Activated CD8-positive, alpha-beta memory T cell treated with anti-CD3 and anti-CD28 coated beads, Interleukin-2, amount 10 ng/mL, durations not matched to agents 7 days and 5 days (primary cell): ENCODE results near the gene RPS14. TPM values are rescaled to one million over a fixed set of nuclear protein-coding genes. Genes with fewer than 3 reads are reported as not detected.

Experiments used
- ATAC-seq: fragments of 150-1000 bp; cut with Tn5 transposase; one replicate; pipeline ENCODE4 v1.10.0; 2021; ENCODE audit warnings: moderate library complexity
- CTCF ChIA-PET: fragments of 350-600 bp; sonication (Branson Sonifier 250); formaldehyde crosslinking; loops from one replicate; lab custom pipeline; 2021; ENCODE audit warnings: antibody characterized with exemption; lab: Charles Lee
- DNase-seq: peaks from one replicate; pipeline ENCODE4 v3.0.0-alpha.2; 2020
- H3K27ac Mint-ChIP-seq: one replicate; pipeline ENCODE4 v1.8.0; 2021; ENCODE audit warnings: mild to moderate bottlenecking, mixed read lengths
- H3K27me3 Mint-ChIP-seq: one replicate; pipeline ENCODE4 v1.8.0; 2021; ENCODE audit warnings: mixed read lengths
- H3K36me3 Mint-ChIP-seq: one replicate; pipeline ENCODE4 v1.8.0; 2021; ENCODE audit warnings: mild to moderate bottlenecking, mixed read lengths
- H3K4me1 Mint-ChIP-seq: one replicate; pipeline ENCODE4 v1.8.0; 2021; ENCODE audit warnings: mixed read lengths
- H3K4me3 Mint-ChIP-seq: one replicate; pipeline ENCODE4 v1.8.0; 2021; ENCODE audit warnings: mild to moderate bottlenecking, moderate library complexity, mixed read lengths
- H3K9me3 Mint-ChIP-seq: one replicate; pipeline ENCODE4 v1.8.0; 2022; ENCODE audit warnings: low read depth, mixed read lengths
- total RNA-seq, 2 experiments: library from RNA; stranded (reverse); gene quantifications; one replicate each; pipeline ENCODE4 v1.2.3, GENCODE V29; 2021

The RPS14 gene
- total RNA-seq: 1,000 to 10,000 TPM; 1,980 to 2,218 TPM

DNA sequence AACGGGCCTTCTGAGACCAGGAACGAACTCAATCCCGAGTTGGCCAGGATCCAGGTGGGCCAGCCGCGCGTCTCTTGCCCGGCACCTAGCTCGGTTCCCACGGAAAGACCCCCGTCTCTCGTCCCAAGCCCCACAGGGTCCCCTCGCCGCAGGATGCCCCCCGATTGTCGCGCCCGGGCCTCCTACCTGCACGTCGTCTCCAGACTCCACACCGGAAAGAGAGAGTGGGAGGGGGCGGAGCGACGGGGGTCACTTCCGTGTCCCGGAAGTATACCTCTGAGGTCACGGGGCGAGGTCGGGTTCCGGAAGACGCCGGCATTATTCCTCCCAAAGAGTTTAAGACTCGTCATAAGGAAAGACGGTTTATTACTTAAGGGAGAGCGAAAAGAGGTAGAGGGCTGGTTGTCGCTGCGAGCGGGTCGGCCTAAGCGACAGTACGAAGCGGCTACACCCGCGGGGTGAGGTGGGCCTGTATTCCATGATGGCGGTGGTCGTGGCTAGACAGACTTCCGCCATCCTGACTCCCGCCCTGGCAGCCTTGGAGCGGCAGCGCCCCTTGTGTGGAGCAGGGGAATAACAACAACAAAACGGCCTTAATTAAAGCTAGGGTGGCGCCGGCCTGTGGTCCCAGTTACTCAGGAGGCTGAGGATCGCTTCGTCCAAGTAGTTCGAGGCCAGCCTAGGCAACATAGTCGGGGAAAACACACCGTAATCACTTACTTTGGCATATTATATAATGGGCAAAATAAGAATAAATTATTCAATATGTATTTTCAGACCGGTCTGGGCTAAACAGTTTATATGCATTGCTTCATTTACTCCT, at the start of gene RPS14:
Gene RPS14, minus strand, starts transcription at position 223 of the 823 bp plus-strand sequence. CDS start 2,006 bp downstream, outside the sequence.
- peak; percentile 97 for DNase-seq
- Mint-ChIP-seq H3K36me3 (peaks cover 43% of the 10 kb centered on the region), H3K4me3 (peak within 1 kb of the TSS; percentile 96), H3K4me1 (peaks cover 34% of the 10 kb centered on the region), H3K27me3 (no peaks in the 10 kb centered on the region), H3K27ac (peak within 1 kb of the TSS; percentile 99), H3K9me3 (no peaks in the 10 kb centered on the region)
- ATAC-seq: peak; percentile 94
- CTCF ChIA-PET: interaction anchor here (0.6 to 3.6 kb wide), 22 partner anchors 8 to 659 kb away, joined by 3 to 21 read pairs (median 4); partner anchors contain the start of genes CD74, IRGM, RBM22 and TCOF1

DNA sequence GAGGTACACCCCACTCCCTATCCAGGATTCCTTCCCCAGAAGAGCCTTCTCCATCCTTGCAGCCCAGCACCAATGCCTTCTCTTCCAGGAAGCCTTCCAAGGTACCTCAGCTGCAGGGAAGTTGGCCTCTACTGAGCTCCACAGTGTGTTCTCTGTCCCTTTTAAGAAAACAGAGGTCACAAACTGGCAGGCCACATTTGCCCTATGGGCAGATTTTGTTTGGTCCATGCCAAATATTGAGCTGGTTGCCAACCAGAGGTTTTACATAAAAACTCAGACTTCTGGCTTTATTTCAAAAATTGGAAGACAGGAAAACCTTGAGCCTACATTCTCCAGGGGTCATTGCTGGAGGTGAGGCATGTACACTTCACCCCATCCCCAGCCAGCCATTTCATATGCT, 49.4 kb upstream of the RPS14 start:
- Mint-ChIP-seq H3K9me3 (no peaks in the 10 kb centered on the region), H3K36me3 (no peaks in the 10 kb centered on the region), H3K4me1 (no peaks in the 10 kb centered on the region), H3K27me3 (no peaks in the 10 kb centered on the region), H3K27ac (no peak overlapping the region), H3K4me3 (no peak overlapping the region)
- no peak for DNase-seq
- ATAC-seq: no peak
- CTCF ChIA-PET: no interaction called here

DNA sequence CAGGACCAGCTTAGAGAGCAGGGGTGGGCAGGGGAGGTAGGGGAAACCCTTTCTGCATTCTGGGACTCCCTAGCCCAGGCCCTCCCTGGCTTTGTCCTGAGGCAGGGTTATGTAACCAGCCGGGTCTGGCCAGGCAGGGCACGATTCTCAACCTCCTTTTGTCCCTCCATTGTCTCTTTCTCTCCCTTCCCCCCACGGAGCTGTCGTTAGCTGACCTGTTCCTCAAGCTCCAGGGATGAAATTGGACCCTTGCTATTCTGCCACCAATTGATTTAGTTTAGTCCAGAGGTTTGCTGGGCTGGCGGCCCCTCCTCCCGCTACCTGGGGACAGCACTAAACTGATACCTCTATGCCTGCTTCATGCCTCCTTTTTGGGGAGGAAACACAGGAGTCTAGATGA, 49.0 kb upstream of the RPS14 start:
- no peaks in the 10 kb centered on the region for H3K4me1 Mint-ChIP-seq
- no peak for DNase-seq
- no peak overlapping the region for H3K4me3 Mint-ChIP-seq
- H3K9me3 Mint-ChIP-seq: no peaks in the 10 kb centered on the region
- no peaks in the 10 kb centered on the region for H3K27me3 Mint-ChIP-seq
- CTCF ChIA-PET: no interaction called here
- no peak for ATAC-seq
- no peak overlapping the region for H3K27ac Mint-ChIP-seq
- no peaks in the 10 kb centered on the region for H3K36me3 Mint-ChIP-seq

DNA sequence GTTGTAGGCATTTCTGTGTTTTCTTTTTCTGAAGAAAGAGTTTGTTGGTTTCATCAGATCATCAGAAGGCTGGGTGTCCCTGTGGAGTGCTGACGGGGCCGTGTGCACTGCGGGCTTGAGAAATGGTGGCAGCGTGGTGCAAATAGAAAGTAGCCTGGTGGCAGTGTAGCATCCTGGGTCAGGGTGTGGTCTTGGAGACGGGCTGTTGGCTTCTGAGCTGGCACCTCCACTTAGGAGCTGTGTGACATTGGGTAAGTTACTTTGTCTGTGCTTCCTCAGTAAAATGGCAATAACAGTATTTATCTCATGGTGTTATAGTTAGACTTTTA, 48.4 kb upstream of the RPS14 start:
- Mint-ChIP-seq H3K4me3 (no peak overlapping the region), H3K4me1 (no peaks in the 10 kb centered on the region), H3K9me3 (no peaks in the 10 kb centered on the region), H3K27me3 (no peaks in the 10 kb centered on the region), H3K36me3 (no peaks in the 10 kb centered on the region), H3K27ac (no peak overlapping the region)
- CTCF ChIA-PET: interaction anchor here (1.1 kb wide), 1 partner anchor 16 kb away, joined by 3 read pairs; no protein-coding TSS in a partner anchor
- DNase-seq (no peak), ATAC-seq (no peak)

DNA sequence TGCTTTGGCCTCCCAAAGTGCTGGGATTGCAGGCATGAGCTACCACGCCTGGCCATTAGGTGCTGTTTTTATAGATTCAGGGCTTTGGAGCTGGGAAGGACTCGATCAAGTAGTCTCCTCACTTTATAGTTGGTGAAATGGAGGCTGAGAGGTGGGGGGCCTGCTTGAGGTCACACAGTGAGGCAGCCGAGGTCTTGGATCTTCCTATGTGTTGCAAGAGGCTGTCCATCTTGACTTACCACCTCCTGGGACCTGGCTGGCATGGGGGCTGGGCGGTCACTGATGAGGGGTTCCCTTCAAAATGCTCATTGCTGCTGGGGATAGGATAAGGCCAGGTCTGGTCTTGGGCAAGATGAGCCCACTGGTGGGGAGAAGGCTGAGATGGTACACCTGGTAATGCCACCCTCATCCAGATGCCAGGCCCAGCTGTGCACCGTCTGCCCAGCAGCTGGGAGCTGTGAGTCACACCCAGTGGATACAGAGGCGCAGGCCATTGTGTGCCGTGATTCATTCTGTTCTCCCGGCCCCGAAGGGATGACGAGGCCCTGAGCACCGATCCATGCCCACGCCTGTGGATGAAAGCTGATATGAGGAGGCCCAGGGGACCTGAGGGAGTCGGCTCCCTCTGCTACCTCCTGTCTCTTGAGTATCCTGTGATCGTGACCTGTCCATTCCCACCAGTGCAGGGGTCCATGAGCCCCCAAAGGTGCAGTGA, 47.9 kb upstream of the RPS14 start:
- Mint-ChIP-seq H3K27ac (no peak overlapping the region), H3K4me3 (no peak overlapping the region), H3K36me3 (no peaks in the 10 kb centered on the region), H3K9me3 (no peaks in the 10 kb centered on the region), H3K27me3 (no peaks in the 10 kb centered on the region), H3K4me1 (no peaks in the 10 kb centered on the region)
- CTCF ChIA-PET: interaction anchor here (1.1 kb wide), 1 partner anchor 16 kb away, joined by 3 read pairs; no protein-coding TSS in a partner anchor
- ATAC-seq (no peak), DNase-seq (no peak)

DNA sequence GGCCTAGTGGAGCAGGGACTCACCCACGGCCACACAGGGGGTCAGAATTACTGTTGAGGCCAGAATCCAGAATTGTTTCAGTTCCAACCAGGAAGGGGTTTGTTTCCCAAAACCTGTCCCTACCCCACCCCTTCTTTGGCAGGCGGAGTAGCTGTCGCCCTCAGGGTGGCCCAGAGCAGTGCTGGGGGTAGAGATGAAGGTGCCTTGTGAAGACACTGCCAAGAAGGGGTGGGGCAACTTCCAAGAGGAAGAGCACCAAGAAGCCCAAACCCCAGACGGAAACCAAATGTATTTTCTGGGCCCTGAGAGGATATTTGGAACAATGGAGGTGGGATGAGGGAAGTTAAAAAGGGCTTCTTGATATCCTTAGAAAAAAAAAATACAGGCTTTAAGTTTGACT, 47.0 kb upstream of the RPS14 start:
- Mint-ChIP-seq H3K36me3 (no peaks in the 10 kb centered on the region), H3K4me1 (no peaks in the 10 kb centered on the region), H3K27me3 (no peaks in the 10 kb centered on the region), H3K27ac (no peak overlapping the region), H3K4me3 (no peak overlapping the region), H3K9me3 (no peaks in the 10 kb centered on the region)
- no peak for ATAC-seq
- no peak for DNase-seq
- CTCF ChIA-PET: no interaction called here

DNA sequence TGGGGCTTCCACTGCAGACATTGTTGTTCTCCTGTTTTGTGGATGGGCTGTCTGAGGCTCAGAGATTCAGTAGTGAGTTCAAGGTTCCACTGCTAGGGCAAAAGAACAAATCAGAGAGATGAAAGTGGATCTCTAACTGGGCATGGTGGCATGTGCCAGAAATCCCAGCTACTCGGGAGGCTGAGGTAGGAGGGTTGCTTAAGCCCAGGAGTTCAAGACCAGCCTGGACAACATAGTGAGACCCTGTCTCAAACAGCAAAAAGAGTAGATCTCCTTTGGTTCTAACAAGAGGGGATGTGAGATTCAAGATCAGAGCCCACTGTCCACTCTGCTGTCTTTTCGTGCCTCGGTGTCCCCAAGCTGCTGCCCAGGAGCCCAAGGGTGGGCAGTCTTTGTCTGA, 46.6 kb upstream of the RPS14 start:
- CTCF ChIA-PET: interaction anchor here (0.6 kb wide), 1 partner anchor 62 kb away, joined by 3 read pairs; no protein-coding TSS in a partner anchor

DNA sequence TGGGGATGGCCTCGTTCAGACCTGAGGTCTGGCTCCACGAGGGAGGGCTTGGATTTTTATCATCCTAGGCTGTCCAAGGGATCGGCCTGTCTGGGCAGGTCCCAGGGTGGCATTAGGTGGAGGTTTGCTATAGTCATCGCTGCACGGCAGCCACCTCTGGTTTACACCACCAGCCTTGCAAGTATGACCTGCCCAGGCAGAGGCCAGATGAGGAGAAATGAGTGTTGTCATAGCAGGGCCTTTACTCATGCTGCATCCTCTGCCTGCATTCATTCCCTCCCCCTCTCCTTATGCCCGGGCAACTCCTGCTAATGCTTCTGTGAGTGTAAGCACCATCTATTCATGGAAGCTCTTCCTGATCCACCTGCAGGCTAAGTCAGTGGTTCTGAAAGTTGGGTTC, 43.1 kb upstream of the RPS14 start:
- Mint-ChIP-seq H3K27me3 (peaks cover 2% of the 10 kb centered on the region), H3K4me3 (no peak overlapping the region), H3K27ac (no peak overlapping the region)

More for the DNA sequence above, 46.6 kb upstream of the RPS14 start:
- DNase-seq: no peak
- Mint-ChIP-seq H3K27ac (no peak overlapping the region), H3K9me3 (no peaks in the 10 kb centered on the region), H3K36me3 (no peaks in the 10 kb centered on the region), H3K27me3 (no peaks in the 10 kb centered on the region), H3K4me1 (no peaks in the 10 kb centered on the region), H3K4me3 (no peak overlapping the region)
- no peak for ATAC-seq

DNA sequence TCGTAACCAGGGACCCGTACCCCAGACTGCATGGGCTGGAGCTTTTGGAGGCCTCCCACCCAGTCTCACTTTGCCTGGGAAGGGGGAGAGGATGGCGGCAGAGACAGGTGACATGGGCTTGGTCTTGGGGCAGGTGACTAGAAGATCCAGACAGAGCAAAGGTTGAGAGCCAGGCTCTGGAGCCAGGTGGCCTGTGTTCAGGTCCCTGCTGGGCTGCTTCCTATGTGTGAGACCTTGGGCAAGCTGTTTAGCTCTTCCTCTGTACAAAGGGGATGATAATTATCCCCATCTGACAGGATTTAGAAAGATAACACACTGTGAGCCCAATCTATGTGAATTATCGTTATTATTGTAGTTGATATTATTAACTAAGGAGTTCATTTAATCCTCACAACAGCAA, 42.3 kb upstream of the RPS14 start:
- H3K27ac Mint-ChIP-seq: no peak overlapping the region
- no peaks in the 10 kb centered on the region for H3K9me3 Mint-ChIP-seq
- no peak for DNase-seq
- peaks cover 6% of the 10 kb centered on the region for H3K4me1 Mint-ChIP-seq
- H3K4me3 Mint-ChIP-seq: no peak overlapping the region
- ATAC-seq: no peak
- CTCF ChIA-PET: no interaction called here
- peaks cover 9% of the 10 kb centered on the region for H3K27me3 Mint-ChIP-seq
- H3K36me3 Mint-ChIP-seq: no peaks in the 10 kb centered on the region

More for the DNA sequence above, 43.1 kb upstream of the RPS14 start:
- Mint-ChIP-seq H3K4me1 (peaks cover under 1% of the 10 kb centered on the region), H3K9me3 (no peaks in the 10 kb centered on the region), H3K36me3 (no peaks in the 10 kb centered on the region)
- DNase-seq: no peak
- no peak for ATAC-seq
- CTCF ChIA-PET: no interaction called here

DNA sequence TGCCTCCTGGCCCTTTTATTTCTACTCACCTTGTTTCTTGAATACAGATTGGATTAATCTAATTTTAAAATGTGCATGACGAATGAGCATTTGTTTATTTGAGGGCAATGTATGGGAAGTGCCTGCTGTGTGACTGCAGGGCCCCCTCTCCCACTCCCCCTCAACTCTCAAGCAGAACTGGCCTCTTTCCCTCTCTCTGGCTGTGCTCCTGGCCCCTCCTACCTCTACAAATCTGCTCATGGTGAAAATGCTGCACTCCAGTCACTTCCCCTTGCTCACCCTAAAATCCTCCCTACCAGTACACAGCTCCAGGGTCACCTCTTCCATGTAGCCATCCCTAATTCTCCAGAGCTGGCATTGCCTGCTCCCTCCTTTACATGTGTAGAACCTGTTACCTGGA, 41.2 kb upstream of the RPS14 start:
- CTCF ChIA-PET: interaction anchor here (1.4 to 1.5 kb wide), 2 partner anchors 11 to 355 kb away, joined by 3 to 4 read pairs; partner anchors contain the start of gene IRGM

DNA sequence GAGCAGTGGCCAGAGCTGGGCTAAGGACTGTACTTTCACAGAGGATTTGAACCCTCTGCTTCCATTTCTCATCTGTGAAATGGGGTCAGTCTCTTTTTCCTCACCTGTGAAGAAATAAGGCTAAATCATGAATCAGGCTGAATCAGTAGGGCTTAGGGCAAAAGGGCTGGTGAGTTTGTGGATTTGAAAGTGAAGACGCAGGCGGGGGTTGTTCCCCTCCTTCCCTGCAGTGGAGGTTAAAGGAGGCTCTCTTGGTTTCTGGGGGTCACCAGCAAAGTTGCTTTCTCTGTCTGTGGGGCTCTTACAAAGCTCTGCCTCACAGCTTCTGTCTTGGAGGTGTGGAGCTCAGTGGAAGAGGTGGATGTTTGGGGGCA, 40.7 kb upstream of the RPS14 start:
- peaks cover 6% of the 10 kb centered on the region for H3K4me1 Mint-ChIP-seq
- DNase-seq (no peak), ATAC-seq (no peak)
- H3K4me3 Mint-ChIP-seq: no peak overlapping the region
- CTCF ChIA-PET: interaction anchor here (1.4 to 1.5 kb wide), 2 partner anchors 11 to 356 kb away, joined by 3 to 4 read pairs; partner anchors contain the start of gene IRGM
- no peaks in the 10 kb centered on the region for H3K36me3 Mint-ChIP-seq
- H3K27ac Mint-ChIP-seq: no peak overlapping the region
- no peaks in the 10 kb centered on the region for H3K9me3 Mint-ChIP-seq
- H3K27me3 Mint-ChIP-seq: peaks cover 10% of the 10 kb centered on the region

More for the DNA sequence above, 41.2 kb upstream of the RPS14 start:
- ATAC-seq (no peak), DNase-seq (no peak)
- no peaks in the 10 kb centered on the region for H3K9me3 Mint-ChIP-seq
- H3K4me1 Mint-ChIP-seq: peaks cover 6% of the 10 kb centered on the region
- H3K36me3 Mint-ChIP-seq: no peaks in the 10 kb centered on the region
- H3K4me3 Mint-ChIP-seq: no peak overlapping the region
- no peak overlapping the region for H3K27ac Mint-ChIP-seq
- H3K27me3 Mint-ChIP-seq: peaks cover 9% of the 10 kb centered on the region

DNA sequence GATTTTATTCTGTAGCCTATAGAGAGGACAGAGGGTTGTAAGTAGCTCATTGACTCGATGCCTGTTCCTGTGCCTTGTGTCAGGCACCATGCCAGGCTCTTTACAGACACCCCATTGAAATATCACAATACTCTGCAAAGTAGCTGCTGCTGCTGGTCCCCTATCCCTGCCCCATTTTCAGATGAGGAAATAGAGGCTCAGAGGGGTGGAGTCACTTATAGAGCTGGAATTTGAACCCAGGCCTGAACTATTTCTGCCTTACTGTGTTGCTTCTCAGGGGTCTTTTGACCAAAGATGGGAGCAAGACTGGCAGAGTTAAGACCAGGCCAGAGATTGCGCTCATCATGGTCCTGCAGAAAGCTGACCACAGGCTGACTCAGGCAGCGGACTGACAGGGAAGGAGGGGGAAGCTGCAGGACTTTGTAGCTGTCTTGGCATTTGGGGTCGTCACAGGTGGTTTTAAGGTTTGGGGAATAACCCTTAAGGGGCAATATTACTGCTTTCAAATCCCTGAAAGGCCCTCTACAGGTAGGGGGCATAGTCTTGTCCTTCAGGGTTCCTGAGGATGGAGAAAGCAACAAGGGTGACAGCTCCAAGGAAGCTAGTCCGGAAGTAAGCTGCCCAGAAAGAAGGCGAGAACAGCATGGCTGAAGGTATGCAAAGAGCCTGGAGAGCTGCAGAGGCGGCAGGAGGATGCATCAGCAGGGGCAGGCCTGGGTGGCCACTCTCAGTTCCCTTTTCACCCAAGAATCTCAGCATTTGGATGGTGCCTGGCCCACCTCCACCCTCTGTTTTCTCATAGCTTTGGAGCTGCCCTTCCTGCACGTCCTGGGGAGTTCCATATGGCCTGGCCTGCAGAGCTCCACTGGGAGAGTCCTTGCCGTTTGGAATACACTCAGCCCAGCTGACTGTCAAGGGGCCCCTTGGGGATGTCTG, 40.1 kb upstream of the RPS14 start:
- CTCF ChIA-PET: interaction anchor here (1.4 to 1.5 kb wide), 2 partner anchors 12 to 356 kb away, joined by 3 to 4 read pairs; partner anchors contain the start of gene IRGM
- Mint-ChIP-seq H3K4me1 (peaks cover 8% of the 10 kb centered on the region), H3K27ac (no peak overlapping the region), H3K4me3 (no peak overlapping the region), H3K27me3 (peaks cover 17% of the 10 kb centered on the region), H3K9me3 (no peaks in the 10 kb centered on the region), H3K36me3 (no peaks in the 10 kb centered on the region)
- DNase-seq: no peak
- no peak for ATAC-seq
